Kasumi-1 (cell line): Measurements from ENCODE around the gene KMT2E.
"Not testable (repeated sequence)": the region's sequence is repeated elsewhere in the genome, so short reads cannot be mapped to it uniquely, and the experiment has no call there.

ENCODE experiments used
- DNase-seq, 2 experiments: peaks; one replicate each; lab custom pipeline; 2025; lab: John Stamatoyannopoulos, UW

Gene KMT2E

GRCh38 chr7:104982308-104983075, 31.5 kb upstream of the KMT2E start:
- DNase-seq = no peak

GRCh38 chr7:104983076-104983577, 30.9 kb upstream of the KMT2E start:
- no peak for DNase-seq

- DNase-seq = peak; percentile 94 to 95
Observed at GRCh38 chr7:104983578-104984539, 30.1 kb upstream of the KMT2E start.

GRCh38 chr7:104984585-104985258, 29.3 kb upstream of the KMT2E start:
- peak; percentile 21 to 52 for DNase-seq

- no peak for DNase-seq
Observed at GRCh38 chr7:104985259-104985617, 28.8 kb upstream of the KMT2E start.

GRCh38 chr7:104986628-104987259, 27.3 kb upstream of the KMT2E start:
- DNase-seq = no peak

- not testable (repeated sequence) for DNase-seq
Observed at GRCh38 chr7:104987403-104987802, 26.6 kb upstream of the KMT2E start.

GRCh38 chr7:104990983-104991382, 23.0 kb upstream of the KMT2E start:
- no peak for DNase-seq

GRCh38 chr7:104992306-104992705, 21.7 kb upstream of the KMT2E start:
- no peak for DNase-seq

GRCh38 chr7:104993217-104993862, 20.7 kb upstream of the KMT2E start:
- no peak for DNase-seq

GRCh38 chr7:104998040-104998752, 15.8 kb upstream of the KMT2E start:
- no peak for DNase-seq

GRCh38 chr7:105000200-105000599, 13.8 kb upstream of the KMT2E start:
- no peak for DNase-seq

- no peak for DNase-seq
Observed at GRCh38 chr7:105000927-105001336, 13.1 kb upstream of the KMT2E start.

- no peak for DNase-seq
Observed at GRCh38 chr7:105001652-105002184, 12.3 kb upstream of the KMT2E start.

GRCh38 chr7:105003275-105003674, 10.7 kb upstream of the KMT2E start:
- no peak for DNase-seq

GRCh38 chr7:105003872-105004510, 10.0 kb upstream of the KMT2E start:
- no peak for DNase-seq

GRCh38 chr7:105005006-105005405, 9.0 kb upstream of the KMT2E start:
- DNase-seq = not testable (repeated sequence)

GRCh38 chr7:105005486-105005885, 8.5 kb upstream of the KMT2E start:
- not testable (repeated sequence) for DNase-seq

GRCh38 chr7:105006367-105007136, 7.5 kb upstream of the KMT2E start:
- DNase-seq = no peak
